NB4 (cell line): ENCODE data around the gene ARID3B.

Experiments used
- CTCF ChIP-seq: IDR thresholded peaks from one replicate; pipeline ENCODE4 v1.5.1; 2012; ENCODE audit warnings: low read depth, low read length
- MAX ChIP-seq: IDR thresholded peaks from 2 replicates; pipeline ENCODE4 v1.6.1; 2011; ENCODE audit warnings: low read depth, low read length
- MYC ChIP-seq: IDR thresholded peaks from 2 replicates; pipeline ENCODE4 v1.6.1; 2011; ENCODE audit warnings: low read depth, low read length
- POLR2A ChIP-seq: IDR thresholded peaks from 2 replicates; pipeline ENCODE4 v1.6.1; 2011; ENCODE audit warnings: mild to moderate bottlenecking; ENCODE audit not compliant: insufficient read length; ENCODE audit errors: extremely low read depth

DNA sequence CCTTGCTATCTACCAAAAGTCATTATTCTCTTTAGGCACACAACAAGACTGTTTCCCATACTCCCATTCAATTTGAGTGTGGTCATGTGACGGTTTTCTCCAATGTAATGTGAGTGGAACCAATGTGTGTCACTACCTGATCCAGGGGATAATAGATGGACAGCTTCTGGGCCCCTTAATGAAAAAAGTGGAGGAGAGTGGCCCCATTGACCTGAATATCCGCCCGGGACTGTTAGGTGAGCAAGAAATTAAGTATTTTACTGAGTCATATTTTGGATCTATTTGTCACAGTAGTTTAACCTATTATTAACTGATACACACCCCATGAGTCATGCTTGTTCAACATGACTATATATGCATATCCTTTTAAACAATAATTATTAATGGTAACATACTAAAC, 15.1 kb upstream of the ARID3B start:
- TF ChIP-seq CTCF (no peak), POLR2A (no peak), MYC (no peak), MAX (no peak)
